Subcutaneous abdominal adipose tissue (tissue), 5 donors: ENCODE results near the gene CREBL2.
A peak's percentile ranks its signal among the peaks of the same experiment; 100 is the strongest.
"Not testable (repeated sequence)": the region's sequence is repeated elsewhere in the genome, so short reads cannot be mapped to it uniquely, and the experiment has no call there.

Experiments
- H3K27ac ChIP-seq: one replicate; pipeline ENCODE4 v1.7.0; 2013; ENCODE audit warnings: low read depth, mild to moderate bottlenecking, inconsistent platforms, low read length, moderate library complexity
- H3K27me3 ChIP-seq, 5 donors: one replicate each; pipeline ENCODE4 v1.7.0; 2013; ENCODE audit warnings: low read length in 5 of 5, inconsistent platforms in 1 of 5; ENCODE audit not compliant: control insufficient read depth in 5 of 5, insufficient read depth in 4 of 5
- H3K36me3 ChIP-seq, 5 donors: one replicate each; pipeline ENCODE4 v1.7.0; 2013; ENCODE audit warnings: low read length in 5 of 5; ENCODE audit not compliant: control insufficient read depth in 5 of 5, insufficient read depth in 5 of 5
- H3K4me1 ChIP-seq, 5 donors: one replicate each; pipeline ENCODE4 v1.7.0; 2013; ENCODE audit warnings: low read length in 5 of 5, mild to moderate bottlenecking in 3 of 5, moderate library complexity in 1 of 5; ENCODE audit not compliant: control insufficient read depth in 5 of 5, insufficient read depth in 5 of 5
- H3K4me3 ChIP-seq, 5 donors: one replicate each; pipeline ENCODE4 v1.7.0; 2013; ENCODE audit warnings: low read length in 5 of 5, low read depth in 1 of 5
- H3K9ac ChIP-seq, 5 donors: one replicate each; pipeline ENCODE4 v1.7.0; 2013; ENCODE audit warnings: low read length in 5 of 5, mild to moderate bottlenecking in 4 of 5, moderate library complexity in 3 of 5
- H3K9me3 ChIP-seq, 5 donors: one replicate each; pipeline ENCODE4 v1.7.0; 2013; ENCODE audit warnings: low read length in 5 of 5; ENCODE audit not compliant: control insufficient read depth in 5 of 5
- donor health status: healthy.
- donor health status: healthy.
- donor health status: healthy.
- donor health status: healthy.
- donor health status: healthy.

Gene CREBL2

DNA sequence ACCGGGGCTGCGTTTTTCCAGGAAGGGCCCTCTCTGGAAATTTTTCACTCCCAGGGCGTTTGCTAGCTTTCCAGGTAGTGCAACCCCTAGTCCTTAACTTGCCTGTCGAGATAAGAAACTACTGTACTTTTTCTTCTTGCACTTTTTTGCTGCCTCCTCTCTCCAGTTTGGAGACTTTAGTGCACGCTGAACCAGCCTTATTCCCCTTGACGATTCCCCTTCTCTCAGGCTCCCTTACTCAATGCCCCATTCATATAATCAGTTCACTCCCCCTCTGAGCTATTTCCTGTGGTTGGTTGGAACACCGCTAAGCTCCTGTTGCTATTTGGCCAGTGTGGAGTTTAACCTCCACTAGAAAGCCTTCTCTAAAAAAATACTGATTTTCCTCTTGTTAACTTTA lies 682 bp downstream of the CREBL2 start:
- Histone ChIP-seq H3K27me3 (no peaks in the 10 kb centered on the region), H3K9me3 (no peaks in the 10 kb centered on the region), H3K4me1 (peaks cover 4 to 42% (median 27%) of the 10 kb centered on the region in 5 donors), H3K36me3 (peaks cover 0 to 2% (median 0%) of the 10 kb centered on the region in 5 donors), H3K9ac (peak overlapping the region; percentile 77 to 93 (median 86)), H3K4me3 (peak overlapping the region; percentile 81 to 96 (median 90)), H3K27ac (peak overlapping the region; percentile 97)

DNA sequence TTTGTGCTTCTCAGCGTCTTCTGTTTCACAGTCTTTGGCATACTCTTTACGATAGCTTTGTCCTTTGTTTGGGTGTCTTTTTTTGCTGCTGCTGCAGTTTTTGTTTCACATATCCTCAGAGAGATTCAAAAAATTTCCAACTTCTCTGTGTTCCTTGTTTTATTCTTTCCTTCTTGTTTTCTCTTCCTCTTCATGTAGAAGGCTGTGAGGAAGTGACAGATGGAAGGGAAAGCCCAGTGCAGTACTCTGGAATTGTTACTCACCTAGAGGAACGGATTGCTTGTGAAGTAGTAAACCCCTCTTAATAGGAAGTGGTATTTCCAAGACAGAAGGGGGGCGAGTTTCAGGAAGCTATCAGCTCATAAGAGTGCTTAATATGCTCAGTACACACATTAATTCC lies 1.7 kb downstream of the CREBL2 start:
- Histone ChIP-seq H3K4me1 (peaks cover 4 to 42% (median 27%) of the 10 kb centered on the region in 5 donors), H3K27ac (no peak overlapping the region), H3K9ac (peak overlapping the region in 3 of 5 donors; percentile 0 to 34 (median 31)), H3K4me3 (peak overlapping the region in 2 of 5 donors; percentile 33 to 91), H3K9me3 (no peaks in the 10 kb centered on the region), H3K27me3 (no peaks in the 10 kb centered on the region), H3K36me3 (peaks cover 0 to 2% (median 0%) of the 10 kb centered on the region in 5 donors)

GRCh38 chr12:12614342-12614741 lies 2.7 kb downstream of the CREBL2 start:
- Histone ChIP-seq H3K9me3 (no peaks in the 10 kb centered on the region), H3K27me3 (no peaks in the 10 kb centered on the region), H3K4me3 (no peak overlapping the region), H3K36me3 (peaks cover 0 to 5% (median 0%) of the 10 kb centered on the region in 5 donors), H3K9ac (no peak overlapping the region), H3K27ac (no peak overlapping the region), H3K4me1 (peaks cover 4 to 42% (median 27%) of the 10 kb centered on the region in 5 donors)

GRCh38 chr12:12616512-12617310 lies 5.0 kb downstream of the CREBL2 start:
- Histone ChIP-seq H3K4me3 (no peak overlapping the region), H3K9me3 (no peaks in the 10 kb centered on the region), H3K27me3 (no peaks in the 10 kb centered on the region), H3K4me1 (peaks cover 2 to 42% (median 27%) of the 10 kb centered on the region in 5 donors), H3K27ac (no peak overlapping the region), H3K9ac (peak overlapping the region in 2 of 5 donors; percentile 0 to 12), H3K36me3 (peaks cover 0 to 7% (median 3%) of the 10 kb centered on the region in 5 donors)

DNA sequence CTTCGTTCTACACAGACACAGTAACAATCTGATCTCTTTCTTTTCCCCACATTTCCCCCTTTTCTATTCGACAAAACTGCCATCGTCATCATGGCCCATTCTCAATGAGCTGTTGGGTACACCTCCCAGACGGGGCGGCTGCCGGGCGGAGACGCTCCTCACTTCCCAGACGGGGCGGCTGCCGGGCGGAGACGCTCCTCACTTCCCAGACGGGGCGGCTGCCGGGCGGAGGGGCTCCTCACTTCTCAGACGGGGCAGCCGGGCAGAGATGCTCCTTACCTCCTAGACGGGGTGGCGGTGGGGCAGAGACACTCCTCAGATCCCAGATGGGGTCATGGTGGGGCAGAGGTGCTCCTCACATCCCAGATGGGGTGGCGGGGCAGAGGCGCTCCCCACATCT lies 6.4 kb downstream of the CREBL2 start:
- H3K4me1 ChIP-seq: peaks cover 2 to 30% (median 19%) of the 10 kb centered on the region in 5 donors
- H3K9me3 ChIP-seq, H3K36me3 ChIP-seq, H3K27me3 ChIP-seq, H3K27ac ChIP-seq, H3K4me3 ChIP-seq, H3K9ac ChIP-seq: not testable (repeated sequence)

GRCh38 chr12:12620730-12621315 lies 9.1 kb downstream of the CREBL2 start:
- Histone ChIP-seq H3K4me1 (peaks cover 0 to 17% (median 9%) of the 10 kb centered on the region in 5 donors), H3K27ac (no peak overlapping the region), H3K9me3 (peaks cover 0 to 6% (median 3%) of the 10 kb centered on the region in 5 donors), H3K27me3 (no peaks in the 10 kb centered on the region), H3K36me3 (peaks cover 0 to 9% (median 7%) of the 10 kb centered on the region in 5 donors), H3K4me3 (no peak overlapping the region), H3K9ac (no peak overlapping the region)

DNA sequence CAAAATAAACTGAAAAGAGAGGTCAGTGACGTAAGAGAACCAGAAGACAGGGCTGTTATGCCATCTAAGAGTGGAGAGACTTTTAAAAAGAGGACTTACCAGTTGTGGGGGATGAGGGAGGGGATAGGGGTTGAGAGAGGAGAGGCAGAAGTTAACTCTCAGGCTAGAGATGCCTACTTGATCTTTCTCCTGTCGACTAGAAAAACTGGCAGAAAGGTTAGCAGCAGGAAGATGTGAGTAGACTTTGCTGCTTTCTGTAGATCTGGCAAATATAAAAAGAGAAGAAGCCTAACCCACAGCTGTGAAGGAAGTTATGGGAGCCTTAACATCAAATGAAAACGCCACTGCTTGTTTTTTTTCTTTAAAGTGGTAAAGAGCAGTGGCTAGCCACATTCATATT lies 10.7 kb downstream of the CREBL2 start:
- Histone ChIP-seq H3K9ac (peak overlapping the region in 2 of 5 donors; percentile 3 to 35), H3K9me3 (peaks cover 0 to 6% (median 3%) of the 10 kb centered on the region in 5 donors), H3K4me3 (no peak overlapping the region), H3K27ac (no peak overlapping the region), H3K4me1 (peaks cover 0 to 7% (median 0%) of the 10 kb centered on the region in 5 donors), H3K27me3 (no peaks in the 10 kb centered on the region), H3K36me3 (peaks cover 0 to 9% (median 7%) of the 10 kb centered on the region in 5 donors)

GRCh38 chr12:12624498-12624992 lies 12.9 kb downstream of the CREBL2 start:
- H3K9ac ChIP-seq: no peak overlapping the region
- H3K4me3 ChIP-seq: no peak overlapping the region
- peaks cover 0 to 6% (median 3%) of the 10 kb centered on the region in 5 donors for H3K9me3 ChIP-seq
- H3K27ac ChIP-seq: no peak overlapping the region
- H3K36me3 ChIP-seq: peaks cover 0 to 9% (median 7%) of the 10 kb centered on the region in 5 donors
- peaks cover 0 to 7% (median 0%) of the 10 kb centered on the region in 5 donors for H3K4me1 ChIP-seq
- H3K27me3 ChIP-seq: no peaks in the 10 kb centered on the region

- Histone ChIP-seq H3K4me3 (no peak overlapping the region), H3K27ac (no peak overlapping the region), H3K36me3 (peaks cover 0 to 7% (median 3%) of the 10 kb centered on the region in 5 donors), H3K4me1 (peaks cover 0 to 7% (median 0%) of the 10 kb centered on the region in 5 donors), H3K9ac (no peak overlapping the region), H3K9me3 (peaks cover 0 to 6% (median 3%) of the 10 kb centered on the region in 5 donors), H3K27me3 (no peaks in the 10 kb centered on the region)
These were observed 14.8 kb downstream of the CREBL2 start for GRCh38 chr12:12626471-12626870.
